Gastrocnemius medialis (tissue), 4 donors: ENCODE results near the gene SLC38A9. TPM values are rescaled to one million over a fixed set of nuclear protein-coding genes. Genes with fewer than 3 reads are reported as not detected.
A peak's percentile ranks its signal among the peaks of the same experiment; 100 is the strongest.

Experiments used
- ATAC-seq, 2 donors: fragments of 150-250 bp; one replicate each; pipeline ENCODE4 v1.9.1; 2016
- DNase-seq, 2 donors: peaks; one replicate each; pipeline ENCODE4 v3.0.0-alpha.2; 2019
- H3K27ac ChIP-seq, 4 donors: fragments of 200-600 bp; sonication (generic); 1 replicate in 1 of 4; 2 replicates in 3 of 4; pipeline ENCODE4 v1.5.1; 2016 to 2018; ENCODE audit warnings: mild to moderate bottlenecking in 2 of 4, moderate library complexity in 1 of 4
- H3K27me3 ChIP-seq, 3 donors: fragments of 200-600 bp; sonication (generic) in 2 of 3; 1 replicate in 1 of 3; 2 replicates in 2 of 3; pipeline versions ENCODE4 v1.5.1 to v1.6.0; 2016 to 2019; ENCODE audit warnings: mild to moderate bottlenecking in 1 of 3, moderate library complexity in 1 of 3
- H3K36me3 ChIP-seq, 2 donors: fragments of 200-600 bp; sonication (generic) in 1 of 2; one replicate each; pipeline ENCODE4 v1.5.1; 2017 to 2018
- H3K4me1 ChIP-seq, 2 donors: fragments of 200-600 bp; sonication (generic) in 1 of 2; one replicate each; pipeline ENCODE4 v1.5.1; 2016 to 2017; ENCODE audit warnings: mild to moderate bottlenecking in 2 of 2
- H3K4me3 ChIP-seq, 4 donors: fragments of 200-600 bp; sonication (generic) in 3 of 4; 1 replicate in 1 of 4; 2 replicates in 3 of 4; pipeline ENCODE4 v1.5.1; 2016 to 2019; ENCODE audit warnings: mild to moderate bottlenecking in 2 of 4
- H3K9me3 ChIP-seq, 3 donors: fragments of 200-600 bp; sonication (generic) in 2 of 3; 1 replicate in 1 of 3; 2 replicates in 2 of 3; pipeline ENCODE4 v1.5.1; 2016 to 2019
- CTCF ChIP-seq, 5 experiments: fragments of 450-650 bp in 3 of 5; fragments of 200-600 bp in 2 of 5; sonication (generic) in 2 of 5; IDR thresholded peaks in 4 of 5; conservative IDR thresholded peaks in 1 of 5; 1 replicate in 4 of 5; 2 replicates in 1 of 5; pipeline ENCODE4 v1.5.1; 2016 to 2019; ENCODE audit warnings: antibody characterized with exemption in 5 of 5, mild to moderate bottlenecking in 3 of 5, moderate library complexity in 3 of 5
- POLR2A ChIP-seq, 2 donors: fragments of 450-650 bp; IDR thresholded peaks; one replicate each; pipeline ENCODE4 v1.6.1; 2017; ENCODE audit warnings: antibody characterized with exemption in 2 of 2, mild to moderate bottlenecking in 2 of 2, moderate library complexity in 2 of 2
- in situ Hi-C, 4 donors: fragments of 200-750 bp; cut with MboI; loops; one replicate each; pipeline versions ENCODE4 v1.15.0 to v1.8.0; 2017; ENCODE audit warnings: low sequenced_read_pairs in 4 of 4
- intact Hi-C: fragments of 100-400 bp; cut with DNase I; formaldehyde crosslinking; loops from one replicate; pipeline ENCODE4 v1.15.1; 2023; ENCODE audit warnings: low total_unique reads
- total RNA-seq, 4 donors: library from RNA; depleted of rRNA; stranded (reverse); fragments of >200 nt; gene quantifications; one replicate each; pipeline versions ENCODE4 v1.1.0 to v1.2.3, GENCODE V29; 2016

SLC38A9 gene
- total RNA-seq, 4 donors from 2014 or later: 5.4 to 11.9 (median 10.2) TPM

DNA sequence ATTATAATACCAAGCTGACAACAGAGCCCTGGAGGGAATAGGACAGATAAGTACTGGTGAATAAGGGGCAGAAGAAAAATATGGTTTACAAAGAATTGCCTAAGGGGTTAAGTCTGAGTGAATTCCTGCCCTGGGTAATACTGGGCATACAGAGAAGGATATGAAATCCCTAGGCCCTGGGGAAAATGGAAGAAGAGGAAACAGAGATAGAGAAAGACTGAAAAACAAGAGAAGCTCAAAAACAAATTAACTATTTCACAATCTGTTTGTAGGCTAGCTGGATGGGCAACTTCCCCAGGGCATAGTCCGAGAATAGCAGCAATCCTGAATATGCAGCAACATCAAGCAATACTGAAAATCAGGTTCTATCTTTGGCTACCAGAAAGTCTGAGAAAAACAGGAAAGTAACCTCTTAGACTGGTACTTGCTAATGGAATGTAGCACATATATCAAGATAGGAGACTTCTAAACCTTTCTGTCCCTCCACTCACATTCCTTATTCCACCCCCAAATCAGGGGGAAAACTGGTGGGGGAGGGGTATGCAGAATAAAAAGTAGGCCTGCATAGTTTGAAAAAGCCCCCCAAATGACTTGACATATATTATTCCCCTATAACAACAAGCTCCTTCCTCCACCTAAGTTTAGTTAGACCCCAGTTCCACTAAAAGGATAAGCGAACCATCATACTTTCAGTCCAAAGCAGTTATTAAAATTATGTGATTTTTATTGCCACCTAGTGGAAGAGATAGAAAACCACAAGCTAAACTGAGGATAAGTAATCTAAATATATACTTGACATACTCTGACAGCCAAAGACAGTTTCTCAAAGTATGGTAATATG, 20.6 kb downstream of the SLC38A9 start:
- Histone ChIP-seq H3K4me3 (peak overlapping the region in 3 of 4 donors; percentile 11 to 39 (median 12)), H3K27me3 (no peaks in the 10 kb centered on the region), H3K27ac (peak overlapping the region; percentile 2 to 37 (median 17)), H3K36me3 (no peaks in the 10 kb centered on the region), H3K4me1 (peaks cover 17 to 20% of the 10 kb centered on the region in 2 donors), H3K9me3 (no peaks in the 10 kb centered on the region)
- ATAC-seq: peak; percentile 86 to 87
- intact Hi-C loops (loop anchor here (1.0 to 5.0 kb wide), 5 partner anchors 159 to 519 kb away; partner anchors contain the start of genes CDC20B and PLPP1), in situ Hi-C loops (loop anchor here in 3 of 4 donors (5.0 to 25.0 kb wide), 3 partner anchors 279 to 354 kb away; no protein-coding TSS in a partner anchor)
- peak in 1 of 2 donors; percentile 7 for DNase-seq
- TF ChIP-seq POLR2A (IDR thresholded peaks at IDR 0.05): no peak
- peak; percentile 63 to 89 (median 69) for TF ChIP-seq CTCF (IDR thresholded peaks at IDR 0.05 in 4 of 5, conservative IDR thresholded peaks at IDR 0.05 in 1 of 5)

DNA sequence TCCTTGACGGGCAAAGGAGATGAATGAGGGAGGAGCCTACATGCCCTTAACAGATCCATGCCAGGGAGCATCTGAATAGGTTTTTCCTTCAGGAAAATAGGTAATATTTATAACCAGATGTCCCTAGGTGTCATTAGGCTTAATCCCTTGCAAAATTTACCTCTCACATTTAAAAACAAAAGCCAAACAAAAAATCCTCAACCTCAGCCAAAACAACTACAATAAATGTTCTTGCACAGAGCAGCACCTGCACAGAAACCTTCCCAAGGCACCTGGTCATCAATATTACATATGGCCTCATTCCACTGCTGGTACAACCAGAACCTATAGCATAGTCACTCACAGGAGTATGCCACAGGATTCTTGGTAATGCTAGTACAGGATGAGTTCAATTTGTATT, 30.1 kb downstream of the SLC38A9 start:
- H3K4me3 ChIP-seq: no peak overlapping the region
- DNase-seq (no peak), ATAC-seq (no peak)
- H3K27me3 ChIP-seq: no peaks in the 10 kb centered on the region
- H3K27ac ChIP-seq: no peak overlapping the region
- peaks cover 9 to 17% of the 10 kb centered on the region in 2 donors for H3K4me1 ChIP-seq
- no peaks in the 10 kb centered on the region for H3K9me3 ChIP-seq
- intact Hi-C loops (no loop called here), in situ Hi-C loops (loop anchor here in 2 of 4 donors (10.0 to 25.0 kb wide), 2 partner anchors 277 to 345 kb away; no protein-coding TSS in a partner anchor)
- no peaks in the 10 kb centered on the region for H3K36me3 ChIP-seq
- TF ChIP-seq POLR2A (IDR thresholded peaks at IDR 0.05) (no peak), CTCF (IDR thresholded peaks at IDR 0.05 in 4 of 5, conservative IDR thresholded peaks at IDR 0.05 in 1 of 5) (no peak)

DNA sequence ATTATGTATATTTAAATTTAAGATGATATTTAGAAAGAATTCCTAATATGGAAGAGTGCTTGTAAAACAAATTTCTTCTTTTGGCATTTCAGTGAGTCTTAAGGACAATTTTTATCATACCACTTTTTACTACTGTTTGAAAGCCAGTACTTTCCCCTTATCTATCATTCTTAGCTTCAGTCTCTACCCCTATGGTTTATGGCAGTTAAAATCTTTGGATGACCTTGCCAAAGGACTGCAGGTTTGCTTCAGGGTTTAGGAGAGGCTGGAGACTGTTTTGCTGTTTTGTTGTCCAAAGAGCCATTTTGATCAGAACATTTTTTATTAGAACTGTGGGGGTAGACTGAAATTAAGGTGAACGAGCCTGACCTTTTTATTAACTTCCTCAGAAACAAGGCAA, 30.8 kb downstream of the SLC38A9 start:
- Histone ChIP-seq H3K4me3 (no peak overlapping the region), H3K27me3 (no peaks in the 10 kb centered on the region), H3K36me3 (no peaks in the 10 kb centered on the region), H3K27ac (no peak overlapping the region), H3K9me3 (no peaks in the 10 kb centered on the region), H3K4me1 (peaks cover 9 to 17% of the 10 kb centered on the region in 2 donors)
- ATAC-seq (no peak), DNase-seq (no peak)
- intact Hi-C loops (no loop called here), in situ Hi-C loops (loop anchor here in 2 of 4 donors (10.0 to 25.0 kb wide), 2 partner anchors 276 to 344 kb away; no protein-coding TSS in a partner anchor)
- TF ChIP-seq POLR2A (IDR thresholded peaks at IDR 0.05) (no peak), CTCF (IDR thresholded peaks at IDR 0.05 in 4 of 5, conservative IDR thresholded peaks at IDR 0.05 in 1 of 5) (no peak)

- peak overlapping the region in 3 of 4 donors; percentile 35 to 61 (median 53) for H3K27ac ChIP-seq
- no peaks in the 10 kb centered on the region for H3K27me3 ChIP-seq
- H3K36me3 ChIP-seq: no peaks in the 10 kb centered on the region
- DNase-seq: no peak
- H3K9me3 ChIP-seq: no peaks in the 10 kb centered on the region
- H3K4me3 ChIP-seq: peak overlapping the region in 1 of 4 donors; percentile 16
- TF ChIP-seq POLR2A (IDR thresholded peaks at IDR 0.05) (no peak), CTCF (IDR thresholded peaks at IDR 0.05 in 4 of 5, conservative IDR thresholded peaks at IDR 0.05 in 1 of 5) (no peak)
- in situ Hi-C loops: loop anchor here in 2 of 4 donors (10.0 to 25.0 kb wide), 2 partner anchors 276 to 343 kb away; no protein-coding TSS in a partner anchor
- ATAC-seq: peak; percentile 68 to 76
- intact Hi-C loops: no loop called here
- H3K4me1 ChIP-seq: peaks cover 14 to 22% of the 10 kb centered on the region in 2 donors
Measured at GRCh38 chr5:55680353-55680752, 31.8 kb downstream of the SLC38A9 start.
